Stomach (tissue), 9 donors: Measurements from ENCODE around the gene FOLR2. TPM values are rescaled to one million over a fixed set of nuclear protein-coding genes. Genes with fewer than 3 reads are reported as not detected.

Source experiments
- DNase-seq, 2 donors: peaks; one replicate each; pipeline versions ENCODE4 v3.0.0 to v3.0.0-alpha.2; 2013 to 2019
- H3K27ac ChIP-seq, 5 donors: fragments of 200-600 bp in 4 of 5; sonication (generic) in 4 of 5; one replicate each; pipeline ENCODE4 v1.5.1; 2013 to 2019; ENCODE audit warnings: mild to moderate bottlenecking in 1 of 5, moderate library complexity in 1 of 5
- H3K27me3 ChIP-seq, 3 donors: fragments of 200-600 bp; sonication (generic); one replicate each; pipeline ENCODE4 v1.5.1; 2017 to 2019; ENCODE audit warnings: mixed run types in 1 of 3
- H3K36me3 ChIP-seq, 4 donors: fragments of 200-600 bp; sonication (generic); 1 replicate in 3 of 4; 2 replicates in 1 of 4; pipeline ENCODE4 v1.5.1; 2016 to 2019
- H3K4me1 ChIP-seq, 4 donors: fragments of 200-600 bp; sonication (generic); one replicate each; pipeline ENCODE4 v1.5.1; 2016 to 2019
- H3K4me3 ChIP-seq, 4 donors: fragments of 200-600 bp; sonication (generic) in 3 of 4; one replicate each; pipeline ENCODE4 v1.5.1; 2016 to 2019; ENCODE audit warnings: mild to moderate bottlenecking in 1 of 4
- H3K9me3 ChIP-seq, 4 donors: fragments of 200-600 bp; sonication (generic); one replicate each; pipeline ENCODE4 v1.5.1; 2016 to 2019
- EP300 ChIP-seq: sonication (generic); formaldehyde crosslinking; IDR thresholded peaks from one replicate; pipeline ENCODE4 v1.6.1; 2017; ENCODE audit warnings: antibody characterized with exemption
- POLR2A ChIP-seq, 4 donors: fragments of 450-650 bp; IDR thresholded peaks; one replicate each; pipeline ENCODE4 v1.6.1; 2016; ENCODE audit warnings: antibody characterized with exemption in 4 of 4, control low read depth in 2 of 4, mild to moderate bottlenecking in 1 of 4, moderate library complexity in 1 of 4
- POLR2AphosphoS5 ChIP-seq, 3 donors: sonication (generic); formaldehyde crosslinking; IDR thresholded peaks; one replicate each; pipeline ENCODE4 v1.6.1; 2016; ENCODE audit warnings: antibody characterized with exemption in 3 of 3
- WGBS, 5 donors: extraction: QIAGEN DNeasy Blood & Tissue Kit in 3 of 5; methylation state at CpG; one replicate each; pipeline versions ENCODE4 v1.1.5 to v1.1.7; 2013 to 2018; 5-methylcytosine and 5-hydroxymethylcytosine counted together
- intact Hi-C: fragments of 100-400 bp; cut with DNase I; formaldehyde crosslinking; loops from one replicate; pipeline ENCODE4 v1.15.1; 2023; ENCODE audit warnings: low total_unique reads
- polyA plus RNA-seq, 3 donors: library from polyadenylated mRNA; stranded (reverse); fragments of 200-250 nt; gene quantifications; one replicate each; pipeline ENCODE4 v1.2.3, GENCODE V29; 2013
- total RNA-seq, 5 donors: library from RNA; depleted of rRNA; stranded (reverse); fragments of >200 nt; gene quantifications; one replicate each; pipeline versions ENCODE4 v1.1.0 to v1.2.3, GENCODE V29; 2014 to 2016
- TF ChIP-seq, protein P1 (sequence below), 7 experiments: fragments of 450-650 bp in 4 of 7; fragments of 200-600 bp in 3 of 7; sonication (generic) in 3 of 7; IDR thresholded peaks; one replicate each; pipeline ENCODE4 v1.5.1; 2016 to 2019; ENCODE audit warnings: antibody characterized with exemption in 7 of 7, control low read depth in 2 of 7, mild to moderate bottlenecking in 1 of 7
- donor health status: healthy with polysubstance abuse.
- donor health status: Bipolar disorder and iron deficiency.
- donor health status: healthy.

Gene FOLR2
- total and polyA plus RNA-seq, 8 donors = 1.8 to 28.6 (median 9.3) TPM

DNA sequence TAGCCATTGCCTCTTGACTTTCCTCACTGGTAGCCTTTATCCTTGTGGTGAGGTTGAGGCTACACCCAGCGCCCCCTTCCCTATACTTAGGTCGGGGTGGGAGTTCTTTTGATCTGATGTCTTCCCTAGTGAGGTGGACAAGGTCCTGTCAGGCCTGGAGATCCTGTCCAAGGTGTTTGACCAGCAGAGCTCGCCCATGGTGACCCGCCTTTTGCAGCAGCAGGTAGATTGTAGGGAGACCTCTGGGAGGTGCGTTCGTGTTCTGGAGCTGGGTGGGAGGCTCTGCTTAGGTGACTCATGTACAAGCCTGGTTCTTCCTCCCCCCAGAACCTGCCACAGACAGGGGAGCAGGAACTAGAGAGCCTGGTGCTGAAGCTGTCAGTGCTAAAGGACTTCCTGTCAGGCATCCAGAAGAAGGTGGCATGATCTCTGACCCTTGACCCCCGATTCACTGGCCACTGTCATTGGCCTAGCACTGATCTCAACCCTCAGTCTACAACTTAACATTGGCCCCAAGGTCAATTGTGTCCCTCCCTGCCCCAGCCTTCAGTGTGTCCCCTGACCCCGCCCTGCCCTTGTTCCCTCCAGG is 12.8 kb downstream of the FOLR2 start:
- Histone ChIP-seq H3K36me3 (peaks cover 68 to 79% (median 73%) of the 10 kb centered on the region in 4 donors), H3K27ac (no peak overlapping the region), H3K27me3 (no peaks in the 10 kb centered on the region), H3K4me3 (no peak overlapping the region), H3K9me3 (no peaks in the 10 kb centered on the region), H3K4me1 (peaks cover 28 to 35% (median 32%) of the 10 kb centered on the region in 4 donors)
- intact Hi-C loops = no loop called here
- no peak for TF ChIP-seq EP300
- TF ChIP-seq POLR2A (IDR thresholded peaks at IDR 0.05) = no peak
- no peak for TF ChIP-seq POLR2AphosphoS5 (IDR thresholded peaks at IDR 0.05)
- TF ChIP-seq, protein P1, sequence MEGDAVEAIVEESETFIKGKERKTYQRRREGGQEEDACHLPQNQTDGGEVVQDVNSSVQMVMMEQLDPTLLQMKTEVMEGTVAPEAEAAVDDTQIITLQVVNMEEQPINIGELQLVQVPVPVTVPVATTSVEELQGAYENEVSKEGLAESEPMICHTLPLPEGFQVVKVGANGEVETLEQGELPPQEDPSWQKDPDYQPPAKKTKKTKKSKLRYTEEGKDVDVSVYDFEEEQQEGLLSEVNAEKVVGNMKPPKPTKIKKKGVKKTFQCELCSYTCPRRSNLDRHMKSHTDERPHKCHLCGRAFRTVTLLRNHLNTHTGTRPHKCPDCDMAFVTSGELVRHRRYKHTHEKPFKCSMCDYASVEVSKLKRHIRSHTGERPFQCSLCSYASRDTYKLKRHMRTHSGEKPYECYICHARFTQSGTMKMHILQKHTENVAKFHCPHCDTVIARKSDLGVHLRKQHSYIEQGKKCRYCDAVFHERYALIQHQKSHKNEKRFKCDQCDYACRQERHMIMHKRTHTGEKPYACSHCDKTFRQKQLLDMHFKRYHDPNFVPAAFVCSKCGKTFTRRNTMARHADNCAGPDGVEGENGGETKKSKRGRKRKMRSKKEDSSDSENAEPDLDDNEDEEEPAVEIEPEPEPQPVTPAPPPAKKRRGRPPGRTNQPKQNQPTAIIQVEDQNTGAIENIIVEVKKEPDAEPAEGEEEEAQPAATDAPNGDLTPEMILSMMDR (IDR thresholded peaks at IDR 0.05) = no peak
- 85 to 98% (median 93%) methylated on average over 8 of the region's 8 CpGs for WGBS, 5 donors
- peak in 1 of 2 donors; percentile 17 for DNase-seq

DNA sequence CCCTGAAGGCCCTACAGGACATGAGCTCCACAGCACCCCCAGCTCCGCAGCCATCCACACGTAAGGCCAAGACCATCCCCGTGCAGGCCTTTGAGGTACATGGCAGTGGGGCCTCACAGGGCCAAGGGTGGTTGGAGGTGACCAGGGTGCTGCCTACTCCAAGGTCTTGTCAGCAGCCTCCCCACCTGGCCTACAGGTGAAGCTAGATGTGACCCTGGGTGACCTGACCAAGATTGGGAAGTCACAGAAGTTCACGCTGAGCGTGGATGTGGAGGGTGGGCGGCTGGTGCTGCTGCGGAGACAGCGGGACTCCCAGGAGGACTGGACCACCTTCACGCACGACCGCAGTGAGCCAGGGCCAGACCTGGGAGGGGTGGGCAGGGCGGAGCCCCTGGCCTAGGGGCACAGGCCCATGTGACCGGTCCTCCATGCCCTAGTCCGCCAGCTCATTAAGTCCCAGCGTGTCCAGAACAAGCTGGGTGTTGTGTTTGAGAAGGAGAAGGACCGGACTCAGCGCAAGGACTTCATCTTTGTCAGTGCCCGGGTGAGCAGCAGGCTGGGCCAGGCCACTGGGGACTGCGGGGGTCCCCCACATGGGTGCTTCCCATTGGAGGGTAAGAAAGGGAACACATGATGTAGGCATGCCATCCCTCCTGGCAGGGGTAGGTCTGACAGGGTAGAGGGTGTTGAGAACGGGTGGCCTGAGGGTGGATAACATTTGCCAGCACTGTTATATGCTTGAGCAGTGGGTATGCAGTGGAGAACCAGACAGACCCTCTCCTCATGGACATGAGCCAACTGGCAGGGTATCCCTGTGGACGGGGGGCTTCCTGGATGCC is 13.6 kb downstream of the FOLR2 start:
- Histone ChIP-seq H3K4me3 (no peak overlapping the region), H3K4me1 (peaks cover 26 to 35% (median 30%) of the 10 kb centered on the region in 4 donors), H3K9me3 (no peaks in the 10 kb centered on the region), H3K27ac (no peak overlapping the region), H3K36me3 (peaks cover 76 to 86% (median 81%) of the 10 kb centered on the region in 4 donors), H3K27me3 (no peaks in the 10 kb centered on the region)
- no peak for TF ChIP-seq POLR2AphosphoS5 (IDR thresholded peaks at IDR 0.05)
- WGBS, 5 donors = 91 to 96% (median 94%) methylated on average over 18 to 21 of the region's 21 CpGs
- peak in 1 of 2 donors; percentile 21 for DNase-seq
- intact Hi-C loops = no loop called here

DNA sequence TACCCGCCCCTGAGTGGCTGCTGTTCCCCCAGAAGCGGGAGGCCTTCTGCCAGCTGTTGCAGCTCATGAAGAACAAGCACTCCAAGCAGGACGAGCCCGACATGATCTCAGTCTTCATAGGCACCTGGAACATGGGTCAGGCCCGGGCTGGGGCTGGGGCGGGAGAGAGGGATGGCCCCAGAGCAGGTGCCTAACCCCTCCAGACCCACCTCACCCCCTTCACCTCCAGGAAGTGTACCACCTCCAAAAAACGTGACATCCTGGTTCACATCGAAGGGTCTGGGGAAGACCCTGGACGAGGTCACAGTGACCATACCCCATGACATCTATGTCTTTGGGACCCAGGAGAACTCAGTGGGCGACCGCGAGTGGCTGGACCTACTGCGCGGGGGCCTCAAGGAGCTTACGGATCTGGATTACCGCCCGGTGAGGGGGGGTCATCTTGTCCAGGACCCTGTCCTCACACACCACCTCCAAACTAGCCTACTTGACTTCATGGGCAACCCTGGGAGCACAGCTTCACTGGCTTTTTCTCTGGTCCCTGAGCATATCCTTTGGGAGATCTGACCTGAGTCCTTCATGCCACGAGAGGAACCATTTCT is 14.3 kb downstream of the FOLR2 start:
- Histone ChIP-seq H3K9me3 (no peaks in the 10 kb centered on the region), H3K4me3 (no peak overlapping the region), H3K4me1 (peaks cover 19 to 35% (median 26%) of the 10 kb centered on the region in 4 donors), H3K27me3 (no peaks in the 10 kb centered on the region), H3K27ac (no peak overlapping the region), H3K36me3 (peaks cover 83 to 94% (median 88%) of the 10 kb centered on the region in 4 donors)
- TF ChIP-seq, protein P1 (IDR thresholded peaks at IDR 0.05) = no peak
- TF ChIP-seq POLR2A (IDR thresholded peaks at IDR 0.05) (no peak), EP300 (no peak), POLR2AphosphoS5 (IDR thresholded peaks at IDR 0.05) (no peak)
- peak in 1 of 2 donors; percentile 23 for DNase-seq
- 90 to 93% (median 92%) methylated on average over 6 to 18 of the region's 18 CpGs for WGBS, 5 donors
- intact Hi-C loops = no loop called here

DNA sequence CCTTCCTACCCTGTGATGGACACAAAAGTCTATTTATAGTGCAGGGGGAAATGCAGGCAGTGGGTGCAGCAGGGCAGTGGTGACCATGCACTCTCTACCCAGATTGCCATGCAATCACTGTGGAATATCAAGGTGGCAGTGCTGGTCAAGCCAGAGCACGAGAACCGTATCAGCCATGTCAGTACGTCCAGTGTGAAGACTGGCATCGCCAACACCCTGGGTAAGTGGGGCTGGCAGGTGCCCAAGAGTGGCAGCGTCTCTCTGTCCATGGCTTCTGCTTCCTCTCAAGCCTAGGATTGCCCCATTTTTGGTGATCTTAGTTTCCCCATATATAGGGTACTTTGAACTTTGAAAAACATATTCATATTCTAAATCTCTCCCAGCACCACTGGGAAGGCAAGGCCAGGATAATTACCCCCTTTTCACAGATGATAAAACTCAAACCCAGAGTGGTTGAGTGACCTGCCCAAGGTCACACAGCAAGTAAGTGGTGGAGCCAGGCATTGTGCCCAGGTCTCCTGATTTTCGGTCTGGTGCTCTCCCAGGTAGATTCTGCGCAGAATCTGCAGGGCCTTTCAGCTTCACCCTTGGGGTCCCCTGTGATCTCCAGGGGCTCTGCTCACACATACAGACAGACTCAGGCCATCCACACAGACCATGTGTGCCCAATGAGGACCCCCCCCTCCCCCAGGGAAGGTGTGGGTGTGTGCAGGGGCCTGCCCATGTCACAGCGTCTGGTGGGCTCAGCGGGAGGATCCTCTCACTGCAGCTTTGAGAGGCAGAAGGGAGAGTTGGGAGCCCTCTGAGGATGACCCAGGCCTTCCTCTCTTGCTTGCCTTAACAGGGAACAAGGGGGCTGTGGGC is 15.0 kb downstream of the FOLR2 start:
- Histone ChIP-seq H3K27me3 (no peaks in the 10 kb centered on the region), H3K4me1 (peaks cover 13 to 35% (median 24%) of the 10 kb centered on the region in 4 donors), H3K27ac (no peak overlapping the region), H3K36me3 (peaks cover 87 to 100% (median 95%) of the 10 kb centered on the region in 4 donors), H3K9me3 (no peaks in the 10 kb centered on the region), H3K4me3 (no peak overlapping the region)
- TF ChIP-seq EP300 (no peak), POLR2A (IDR thresholded peaks at IDR 0.05) (no peak), POLR2AphosphoS5 (IDR thresholded peaks at IDR 0.05) (no peak)
- TF ChIP-seq, protein P1 (IDR thresholded peaks at IDR 0.05) = no peak
- 77 to 89% (median 84%) methylated on average over 7 to 9 of the region's 9 CpGs for WGBS, 5 donors
- DNase-seq = no peak
- intact Hi-C loops = no loop called here
